HepG2 (cell line): ENCODE results near the gene EGF. TPM values are rescaled to one million over a fixed set of nuclear protein-coding genes. Genes with fewer than 3 reads are reported as not detected.

Source experiments
- ATAC-seq: fragments of 200-7000 bp; cut with Tn5 transposase; 3 replicates; pipeline ENCODE4 v1.9.1; 2020; ENCODE audit warnings: mild to moderate bottlenecking, moderate library complexity
- BruUV-seq: library from RNA; stranded (reverse); fragments of 400-500 nt; replicated peaks from 2 replicates; lab custom pipeline; 2021; lab: Mats Ljungman, UMichigan
- CTCF ChIA-PET: fragments of 300-600 bp; formaldehyde crosslinking; extraction: SDS; loops from one replicate; lab custom pipeline; 2021; ENCODE audit warnings: low total read pairs, inconsistent platforms, low intra/inter-chr PET ratio; lab: Yijun Ruan, JAX
- POLR2A ChIA-PET: fragments of 350-600 bp; sonication (Branson Sonifier 250); formaldehyde crosslinking; loops from one replicate; lab custom pipeline; 2020; ENCODE audit warnings: antibody characterized with exemption, inconsistent platforms; lab: Yijun Ruan, JAX
- DNase-seq: peaks from one replicate; pipeline ENCODE4 v3.0.0-alpha.2; 2015; ENCODE audit warnings: low spot score
- FAIRE-seq: peaks from 3 replicates; lab custom pipeline; 2011; peaks lifted over from hg19 to GRCh38; lab: Jason Lieb, UNC
- H2AFZ ChIP-seq: one replicate; pipeline ENCODE4 v1.6.1; 2011; ENCODE audit warnings: low read length, inconsistent platforms
- H3K27ac ChIP-seq: fragments of 300-600 bp; 3 replicates; pipeline ENCODE4 v1.8.0; 2011; ENCODE audit warnings: mixed run types, mild to moderate bottlenecking, mixed read lengths, low read length, inconsistent platforms; ENCODE audit not compliant: insufficient read depth; ENCODE audit errors: extremely low read length
- H3K27me3 ChIP-seq, 2 experiments: fragments of 200-600 bp in 1 of 2; 2 replicates in 1 of 2; 3 replicates in 1 of 2; pipeline versions ENCODE4 v1.6.0 to v1.8.0; 2011; ENCODE audit warnings: low read length in 2 of 2, mild to moderate bottlenecking in 2 of 2, moderate library complexity in 2 of 2, inconsistent platforms in 1 of 2; ENCODE audit not compliant: insufficient read depth in 2 of 2, control insufficient read depth in 1 of 2
- H3K36me3 ChIP-seq, 2 experiments: fragments of 200-600 bp in 1 of 2; replicated peaks in 1 of 2; 2 replicates in 1 of 2; 3 replicates in 1 of 2; pipeline versions ENCODE4 v1.5.1 to v1.8.0; 2011; ENCODE audit warnings: low read length in 2 of 2, inconsistent platforms in 1 of 2; ENCODE audit not compliant: insufficient read depth in 2 of 2, control insufficient read depth in 1 of 2
- H3K4me1 ChIP-seq: 2 replicates; pipeline ENCODE4 v1.5.1; 2012; ENCODE audit warnings: low read length, inconsistent platforms; ENCODE audit not compliant: insufficient read depth
- H3K4me2 ChIP-seq: 2 replicates; pipeline ENCODE4 v1.6.0; 2011; ENCODE audit warnings: low read depth, low read length, inconsistent platforms
- H3K4me3 ChIP-seq, 3 experiments: fragments of 200-600 bp in 1 of 3; sonication (generic), shearing (Covaris generic) in 1 of 3; replicated peaks in 1 of 3; 2 replicates each; pipeline ENCODE4 v1.5.1; 2011 to 2016; ENCODE audit warnings: low read length in 3 of 3, inconsistent platforms in 2 of 3, low read depth in 2 of 3, mild to moderate bottlenecking in 2 of 3, control low read depth in 1 of 3, mixed read lengths in 1 of 3; ENCODE audit not compliant: insufficient read depth in 1 of 3
- H3K79me2 ChIP-seq: one replicate; pipeline ENCODE4 v1.6.1; 2011; ENCODE audit warnings: low read length, inconsistent platforms; ENCODE audit not compliant: insufficient read depth
- H3K9ac ChIP-seq: 2 replicates; pipeline ENCODE4 v1.6.0; 2011; ENCODE audit warnings: mild to moderate bottlenecking, low read depth, low read length, inconsistent platforms; ENCODE audit not compliant: insufficient read depth
- H3K9me3 ChIP-seq: 2 replicates; pipeline ENCODE4 v1.5.1; 2012; ENCODE audit warnings: mild to moderate bottlenecking, low read length
- H4K20me1 ChIP-seq: 2 replicates; pipeline ENCODE4 v1.6.0; 2011; ENCODE audit warnings: inconsistent platforms, mild to moderate bottlenecking, low read length, moderate library complexity; ENCODE audit not compliant: insufficient read depth
- CC2D1A ChIP-seq: sonication (generic); formaldehyde crosslinking; IDR thresholded peaks from 2 replicates; pipeline ENCODE4 v1.8.1; 2023; ENCODE audit warnings: mild to moderate bottlenecking, missing genetic modification reagents
- NCOR1 ChIP-seq: fragments of 200-600 bp; sonication (generic); IDR thresholded peaks from 2 replicates; pipeline ENCODE4 v1.7.0; 2017; ENCODE audit warnings: antibody characterized with exemption, low read length, borderline replicate concordance
- RXRB ChIP-seq: IDR thresholded peaks from 2 replicates; pipeline ENCODE4 v1.6.1; 2016; ENCODE audit warnings: borderline replicate concordance, missing genetic modification reagents, missing compliant biosample characterization
- THAP11 ChIP-seq: IDR thresholded peaks from 2 replicates; pipeline ENCODE4 v1.6.1; 2016; ENCODE audit warnings: missing biosample characterization, missing genetic modification reagents
- TMF1 ChIP-seq: sonication (generic); formaldehyde crosslinking; IDR thresholded peaks from 2 replicates; pipeline ENCODE4 v1.8.1; 2022; ENCODE audit warnings: low read depth, missing genetic modification reagents
- YEATS4 ChIP-seq: sonication (generic); formaldehyde crosslinking; IDR thresholded peaks from 2 replicates; pipeline ENCODE4 v1.4.0; 2020; ENCODE audit warnings: missing genetic modification reagents, borderline replicate concordance
- ZNF276 ChIP-seq: sonication (generic); formaldehyde crosslinking; IDR thresholded peaks from 2 replicates; pipeline ENCODE4 v1.4.0; 2020; ENCODE audit warnings: mild to moderate bottlenecking, low read depth, missing genetic modification reagents
- ZNF331 ChIP-seq: sonication (generic); formaldehyde crosslinking; IDR thresholded peaks from 2 replicates; pipeline ENCODE4 v1.4.0; 2020; ENCODE audit warnings: missing genetic modification reagents
- ZNF552 ChIP-seq: sonication (generic); formaldehyde crosslinking; IDR thresholded peaks from 2 replicates; pipeline ENCODE4 v1.9.0; 2022; ENCODE audit warnings: missing genetic modification reagents, mild to moderate bottlenecking, borderline replicate concordance
- WGBS: methylation state at CpG from one replicate; pipeline ENCODE4 v1.1.6; 2017; ENCODE audit warnings: low lambda C conversion rate; 5-methylcytosine and 5-hydroxymethylcytosine counted together
- in situ Hi-C: cut with HindIII; loops from 2 replicates; pipeline ENCODE4 v1.10.0; 2017; ENCODE audit warnings: low pct_unique_long_range_greater_than_20kb; ENCODE audit not compliant: extremely low pct_ligation_motif_present
- intact Hi-C: fragments of 100-400 bp; cut with micrococcal nuclease; formaldehyde crosslinking; loops from one replicate; pipeline ENCODE4 v1.10.0; 2022; ENCODE audit not compliant: unreplicated experiment
- polyA plus RNA-seq, 8 experiments: library from polyadenylated mRNA; depleted of rRNA in 3 of 8; stranded (reverse) in 7 of 8; unstranded in 1 of 8; fragments of >200 nt; fragmentation: Illumina TruSeq in 4 of 8; extraction: Trizol in 4 of 8; gene quantifications; 2 replicates each; pipeline versions ENCODE4 v1.2.1 to v1.2.3, GENCODE V29; 2011 to 2016; ENCODE audit warnings: low read depth in 4 of 8, missing spikeins in 1 of 8, mixed read lengths in 1 of 8; ENCODE audit not compliant: insufficient read depth in 1 of 8
- total RNA-seq, 5 experiments: library from RNA; depleted of rRNA; stranded (reverse); fragments of >200 nt; fragmentation: Illumina TruSeq; extraction: Trizol; gene quantifications; 2 replicates each; pipeline ENCODE4 v1.2.3, GENCODE V29; 2016; ENCODE audit warnings: low read depth in 1 of 5

The EGF gene
- total and polyA plus RNA-seq, 2 of the 13 experiments (the other 11 are each of a cell fraction or from before 2014, with no cell fraction given), result 0.07 to 0.08 TPM

- FAIRE-seq (no peak), DNase-seq (no peak), ATAC-seq (no peak)
- Histone ChIP-seq H3K36me3 (no peaks in the 10 kb centered on the region), H3K4me1 (no peaks in the 10 kb centered on the region), H3K9me3 (no peaks in the 10 kb centered on the region), H3K27ac (no peak overlapping the region), H4K20me1 (no peaks in the 10 kb centered on the region), H3K9ac (no peak overlapping the region), H3K27me3 (peaks cover 0 to 8% of the 10 kb centered on the region in 2 experiments; a peak in 1 of 5 replicates), H3K79me2 (no peaks in the 10 kb centered on the region), H2AFZ (no peak overlapping the region), H3K4me2 (no peak overlapping the region), H3K4me3 (no peak overlapping the region)
- in situ Hi-C loops, result no loop called here
- ChIA-PET CTCF (no interaction called here), POLR2A (no interaction called here)
- intact Hi-C loops, result no loop called here
- TF ChIP-seq ZNF552, result no peak
- TF ChIP-seq RXRB (CRISPR knock-in tag), result no peak
- TF ChIP-seq THAP11 (CRISPR knock-in tag), result no peak
- TF ChIP-seq ZNF331, result no peak
- TF ChIP-seq TMF1 (CRISPR knock-in tag), result no peak
- TF ChIP-seq YEATS4 (CRISPR knock-in tag), result no peak
- no peak for TF ChIP-seq NCOR1
- TF ChIP-seq CC2D1A (CRISPR knock-in tag), result no peak
- TF ChIP-seq ZNF276 (CRISPR knock-in tag), result no peak
- 32% methylated on average over 3 of the region's 6 CpGs for WGBS
- no TSS peak for BruUV-seq
Observed at GRCh38 chr4:109872950-109873656, 39.6 kb upstream of the EGF start.
